Endodermal cell (in vitro differentiated cells): ENCODE data around the gene IQCK. TPM values are rescaled to one million over a fixed set of nuclear protein-coding genes. Genes with fewer than 3 reads are reported as not detected.

ENCODE experiments used
- DNase-seq: peaks from one replicate; pipeline ENCODE4 v3.0.0-alpha.2; 2017
- H3K27ac ChIP-seq: 2 replicates; pipeline ENCODE4 v1.5.1; 2013; ENCODE audit warnings: mild to moderate bottlenecking, low read depth, low read length, moderate library complexity
- H3K27me3 ChIP-seq: 2 replicates; pipeline ENCODE4 v1.6.1; 2013; ENCODE audit warnings: mild to moderate bottlenecking, low read length, moderate library complexity; ENCODE audit not compliant: insufficient read depth, control insufficient read depth, poor library complexity, severe bottlenecking
- H3K36me3 ChIP-seq: 2 replicates; pipeline ENCODE4 v1.7.0; 2013; ENCODE audit warnings: mild to moderate bottlenecking, low read length, moderate library complexity; ENCODE audit not compliant: control insufficient read depth, insufficient read depth
- H3K4me1 ChIP-seq: one replicate; pipeline ENCODE4 v1.7.0; 2013; ENCODE audit warnings: low read length; ENCODE audit not compliant: control insufficient read depth, insufficient read depth
- H3K4me3 ChIP-seq: 2 replicates; pipeline ENCODE4 v1.5.1; 2013; ENCODE audit warnings: mild to moderate bottlenecking, low read length, moderate library complexity
- H3K9ac ChIP-seq: 2 replicates; pipeline ENCODE4 v1.6.1; 2013; ENCODE audit warnings: mild to moderate bottlenecking, low read length, moderate library complexity; ENCODE audit not compliant: poor library complexity, severe bottlenecking; ENCODE audit errors: extremely low read depth
- H3K9me3 ChIP-seq: 2 replicates; pipeline ENCODE4 v1.6.1; 2013; ENCODE audit warnings: mild to moderate bottlenecking, low read length, moderate library complexity; ENCODE audit not compliant: control insufficient read depth
- H3K27ac Mint-ChIP-seq: 2 replicates; pipeline ENCODE4 v1.8.0; 2020; ENCODE audit warnings: mixed read lengths
- H3K27me3 Mint-ChIP-seq: 2 replicates; pipeline ENCODE4 v1.8.0; 2021; ENCODE audit warnings: mild to moderate bottlenecking, mixed read lengths; ENCODE audit not compliant: insufficient read depth
- H3K36me3 Mint-ChIP-seq: 2 replicates; pipeline ENCODE4 v1.8.0; 2020; ENCODE audit warnings: low read depth, mixed read lengths
- H3K4me1 Mint-ChIP-seq: 2 replicates; pipeline ENCODE4 v1.8.0; 2020; ENCODE audit warnings: mixed read lengths
- H3K4me3 Mint-ChIP-seq: 2 replicates; pipeline ENCODE4 v1.8.0; 2020; ENCODE audit warnings: mild to moderate bottlenecking, moderate library complexity, mixed read lengths
- H3K9me3 Mint-ChIP-seq: 2 replicates; pipeline ENCODE4 v1.8.0; 2020; ENCODE audit warnings: mild to moderate bottlenecking, mixed read lengths
- WGBS, 2 experiments: methylation state at CpG; one replicate each; pipeline versions ENCODE4 v1.1.5 to v1.1.7; 2013; ENCODE audit warnings: missing lambda C conversion rate in 2 of 2, mixed read lengths in 1 of 2; ENCODE audit not compliant: insufficient coverage in 1 of 2, insufficient read length in 1 of 2; 5-methylcytosine and 5-hydroxymethylcytosine counted together
- total RNA-seq, 2 donors: library from RNA; stranded (reverse); fragmentation: NEBNext Ultra II Directional in 1 of 2; extraction: Animal tissue kit (Norgen Biotek cat#: 25700) in 1 of 2; gene quantifications; 2 replicates in 1 of 2; 3 replicates in 1 of 2; pipeline ENCODE4 v1.2.1, GENCODE V29; 2021
- TF ChIP-seq, protein P1 (sequence below): fragments of 200-600 bp; sonication (generic); conservative IDR thresholded peaks from 2 replicates; pipeline ENCODE4 v1.5.0; 2021; ENCODE audit warnings: antibody characterized with exemption, mild to moderate bottlenecking

The IQCK gene
- total RNA-seq, 2 donors from 2014 or later: 21.1 to 30.1 TPM

DNA sequence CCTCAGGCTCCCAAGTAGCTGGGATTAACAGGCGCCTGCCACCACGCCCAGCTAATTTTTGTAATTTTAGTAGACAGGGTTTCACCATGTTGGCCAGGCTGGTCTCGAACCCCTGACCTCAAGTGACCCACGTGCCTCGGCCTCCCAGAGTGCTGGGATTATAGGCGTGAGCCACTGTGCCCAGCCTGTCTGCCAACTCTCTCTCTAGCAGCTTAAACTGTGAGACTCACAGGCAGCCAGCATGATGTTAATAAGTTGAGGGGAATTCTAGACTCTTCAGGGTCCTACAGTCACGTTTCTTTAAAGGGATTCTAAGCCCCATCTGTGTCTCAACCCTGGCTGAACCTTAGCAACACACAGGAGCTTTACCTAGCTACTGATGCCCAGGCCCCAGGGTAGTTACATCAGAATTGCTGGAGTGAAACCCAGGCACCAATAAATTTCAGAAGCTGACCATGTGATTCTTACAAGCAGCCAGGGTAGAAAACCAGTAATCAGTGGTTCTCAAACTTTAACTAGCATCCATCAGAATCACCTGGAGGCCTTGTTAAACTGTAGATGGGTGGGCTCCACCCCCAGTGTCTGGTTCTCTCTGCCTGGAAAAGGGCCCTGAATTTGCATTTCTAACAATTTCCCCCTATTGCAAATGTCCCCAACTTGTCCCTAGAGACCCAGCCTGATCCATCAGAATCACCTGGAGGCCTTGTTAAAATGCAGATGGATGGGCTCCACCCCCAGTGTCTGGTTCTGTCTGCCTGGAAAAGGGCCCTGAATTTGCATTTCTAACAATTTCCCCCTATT lies 135.9 kb downstream of the IQCK start:
- Histone ChIP-seq H3K9me3 (no peaks in the 10 kb centered on the region), H3K4me3 (no peak overlapping the region), H3K9ac (no peak overlapping the region), H3K27ac (no peak overlapping the region), H3K27me3 (no peaks in the 10 kb centered on the region), H3K4me1 (peaks cover 9% of the 10 kb centered on the region), H3K36me3 (peaks cover 10% of the 10 kb centered on the region)
- peak overlapping the region; percentile 73 for H3K27ac Mint-ChIP-seq
- no peaks in the 10 kb centered on the region for H3K9me3 Mint-ChIP-seq
- no peak overlapping the region for H3K4me3 Mint-ChIP-seq
- peak; percentile 59 for DNase-seq
- peaks cover 30% of the 10 kb centered on the region for H3K36me3 Mint-ChIP-seq
- H3K27me3 Mint-ChIP-seq: no peaks in the 10 kb centered on the region
- WGBS, 2 experiments: 78 to 82% methylated on average over 6 to 7 of the region's 7 CpGs
- H3K4me1 Mint-ChIP-seq: peaks cover 24% of the 10 kb centered on the region
- TF ChIP-seq, protein P1, sequence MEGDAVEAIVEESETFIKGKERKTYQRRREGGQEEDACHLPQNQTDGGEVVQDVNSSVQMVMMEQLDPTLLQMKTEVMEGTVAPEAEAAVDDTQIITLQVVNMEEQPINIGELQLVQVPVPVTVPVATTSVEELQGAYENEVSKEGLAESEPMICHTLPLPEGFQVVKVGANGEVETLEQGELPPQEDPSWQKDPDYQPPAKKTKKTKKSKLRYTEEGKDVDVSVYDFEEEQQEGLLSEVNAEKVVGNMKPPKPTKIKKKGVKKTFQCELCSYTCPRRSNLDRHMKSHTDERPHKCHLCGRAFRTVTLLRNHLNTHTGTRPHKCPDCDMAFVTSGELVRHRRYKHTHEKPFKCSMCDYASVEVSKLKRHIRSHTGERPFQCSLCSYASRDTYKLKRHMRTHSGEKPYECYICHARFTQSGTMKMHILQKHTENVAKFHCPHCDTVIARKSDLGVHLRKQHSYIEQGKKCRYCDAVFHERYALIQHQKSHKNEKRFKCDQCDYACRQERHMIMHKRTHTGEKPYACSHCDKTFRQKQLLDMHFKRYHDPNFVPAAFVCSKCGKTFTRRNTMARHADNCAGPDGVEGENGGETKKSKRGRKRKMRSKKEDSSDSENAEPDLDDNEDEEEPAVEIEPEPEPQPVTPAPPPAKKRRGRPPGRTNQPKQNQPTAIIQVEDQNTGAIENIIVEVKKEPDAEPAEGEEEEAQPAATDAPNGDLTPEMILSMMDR: no peak

DNA sequence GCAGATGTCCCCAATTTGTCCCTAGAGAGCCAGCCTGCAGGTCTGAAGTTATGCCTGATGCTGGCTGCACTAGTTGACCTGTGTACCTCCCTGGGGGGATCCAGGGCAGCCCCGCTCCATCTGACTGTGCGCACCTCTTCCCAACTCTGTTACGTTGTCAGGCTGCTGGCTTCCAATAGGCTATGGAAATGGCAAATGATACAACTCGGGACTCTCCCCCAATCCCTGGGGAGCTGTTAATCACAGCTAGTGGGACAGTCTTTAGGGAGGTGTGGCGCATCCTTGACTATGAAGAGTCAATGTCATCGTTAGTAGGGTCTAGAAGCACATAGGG lies 136.4 kb downstream of the IQCK start:
- no peaks in the 10 kb centered on the region for H3K9me3 Mint-ChIP-seq
- peaks cover 35% of the 10 kb centered on the region for H3K36me3 Mint-ChIP-seq
- peaks cover 16% of the 10 kb centered on the region for H3K36me3 ChIP-seq
- peaks cover 27% of the 10 kb centered on the region for H3K4me1 Mint-ChIP-seq
- no peak overlapping the region for H3K4me3 Mint-ChIP-seq
- no peak overlapping the region for H3K4me3 ChIP-seq
- H3K4me1 ChIP-seq: peaks cover 9% of the 10 kb centered on the region
- no peaks in the 10 kb centered on the region for H3K27me3 Mint-ChIP-seq
- H3K27ac Mint-ChIP-seq: peak overlapping the region; percentile 73
- H3K27me3 ChIP-seq: no peaks in the 10 kb centered on the region
- peak; percentile 77 for DNase-seq
- H3K27ac ChIP-seq: no peak overlapping the region
- 75 to 82% methylated on average over 2 to 6 of the region's 6 CpGs for WGBS, 2 experiments
- TF ChIP-seq, protein P1: no peak
- H3K9ac ChIP-seq: no peak overlapping the region
- no peaks in the 10 kb centered on the region for H3K9me3 ChIP-seq

DNA sequence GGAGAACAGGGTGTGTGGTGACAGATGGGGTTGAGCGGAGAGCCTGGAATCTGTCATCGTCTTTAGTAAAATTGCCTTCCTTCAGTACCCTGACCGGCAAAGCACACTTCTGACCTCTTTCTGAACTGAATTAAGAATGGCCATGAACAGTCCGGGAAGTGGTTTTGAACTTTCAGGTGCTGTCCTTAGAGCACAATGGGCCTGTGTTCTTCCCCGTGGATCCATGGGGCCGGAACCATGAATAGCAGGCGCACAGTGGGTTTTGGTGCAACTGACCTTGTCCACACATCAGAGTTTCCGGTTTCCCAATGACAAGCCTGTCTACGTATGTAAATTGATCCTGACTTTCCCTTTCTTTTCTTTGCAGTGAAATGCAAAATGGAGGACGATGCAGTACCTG lies 138.0 kb downstream of the IQCK start:
- H3K9me3 ChIP-seq: no peaks in the 10 kb centered on the region
- no peak overlapping the region for H3K9ac ChIP-seq
- TF ChIP-seq, protein P1: no peak
- no peak overlapping the region for H3K27ac Mint-ChIP-seq
- no peak overlapping the region for H3K4me3 Mint-ChIP-seq
- no peaks in the 10 kb centered on the region for H3K27me3 Mint-ChIP-seq
- H3K4me1 ChIP-seq: peaks cover 9% of the 10 kb centered on the region
- no peak for DNase-seq
- peaks cover 25% of the 10 kb centered on the region for H3K36me3 ChIP-seq
- peaks cover 39% of the 10 kb centered on the region for H3K36me3 Mint-ChIP-seq
- no peaks in the 10 kb centered on the region for H3K27me3 ChIP-seq
- peaks cover 38% of the 10 kb centered on the region for H3K4me1 Mint-ChIP-seq
- WGBS, 2 experiments: 92 to 94% methylated on average over 10 of the region's 10 CpGs
- H3K4me3 ChIP-seq: no peak overlapping the region
- H3K27ac ChIP-seq: no peak overlapping the region
- no peaks in the 10 kb centered on the region for H3K9me3 Mint-ChIP-seq
